ENCODE data around the gene RASGEF1C.
"Not testable (repeated sequence)": the region's sequence is repeated elsewhere in the genome, so short reads cannot be mapped to it uniquely, and the experiment has no call there.

RASGEF1C gene

GRCh38 chr5:180210961-180211760 is 2.1 kb upstream of the RASGEF1C start:
- DNase-seq, result no peak

GRCh38 chr5:180210077-180210476 is 1.1 kb upstream of the RASGEF1C start:
- DNase-seq, result not testable (repeated sequence)

GRCh38 chr5:180208435-180209081 is 453 bp downstream of the RASGEF1C start:
- DNase-seq, result no peak

DNA sequence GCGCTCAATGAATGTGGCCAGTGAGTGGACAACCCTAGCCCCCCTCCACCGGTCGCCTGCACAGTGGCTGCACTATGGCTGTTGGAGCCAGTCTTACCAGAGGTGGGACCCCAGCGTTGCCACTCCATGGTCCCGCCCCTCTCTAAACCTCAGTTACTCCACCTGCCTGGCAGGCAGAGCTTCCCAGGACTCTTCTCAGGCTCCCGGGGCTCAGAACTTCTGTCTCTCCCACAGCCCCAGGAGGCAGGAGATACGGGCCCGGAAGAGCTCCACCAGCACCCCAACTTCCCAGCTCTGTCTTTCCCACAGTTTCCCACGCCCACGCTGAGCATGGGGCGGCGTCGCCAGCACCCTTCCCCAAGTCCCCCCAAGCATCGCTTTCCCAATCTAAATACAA is 975 bp downstream of the RASGEF1C start:
- no peak for DNase-seq

- no peak for DNase-seq
Observed at GRCh38 chr5:180207593-180207992, 1.4 kb downstream of the RASGEF1C start.

GRCh38 chr5:180206993-180207392 is 2.0 kb downstream of the RASGEF1C start:
- no peak for DNase-seq

- no peak for DNase-seq
Observed at GRCh38 chr5:180205916-180206315, 3.1 kb downstream of the RASGEF1C start.

DNA sequence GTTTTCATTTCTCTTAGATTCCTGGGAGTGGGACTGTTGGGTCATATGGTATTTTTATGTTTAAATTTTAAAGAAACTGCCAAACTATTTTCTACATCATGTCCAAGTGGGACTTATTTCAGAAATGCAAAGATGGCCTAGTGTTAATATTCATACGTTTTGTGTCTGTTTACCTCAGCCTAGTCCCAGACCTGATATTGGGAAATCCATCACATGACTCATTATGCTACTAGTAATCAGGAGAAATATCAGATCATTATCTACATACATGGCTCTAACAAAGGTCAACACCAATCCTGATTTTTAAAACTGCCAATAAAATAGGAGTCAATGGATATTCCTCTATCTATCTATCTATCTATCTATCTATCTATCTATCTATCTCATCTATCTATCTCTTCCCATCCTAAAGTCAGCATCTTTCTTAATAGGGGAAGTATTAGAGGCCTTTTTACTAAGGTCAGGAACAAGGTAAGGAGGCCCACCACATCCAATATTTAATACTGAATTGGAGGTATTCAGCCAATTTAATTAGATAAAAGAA is 4.7 kb downstream of the RASGEF1C start:
- no peak for DNase-seq

GRCh38 chr5:180202939-180203573 is 6.0 kb downstream of the RASGEF1C start:
- no peak for DNase-seq

DNA sequence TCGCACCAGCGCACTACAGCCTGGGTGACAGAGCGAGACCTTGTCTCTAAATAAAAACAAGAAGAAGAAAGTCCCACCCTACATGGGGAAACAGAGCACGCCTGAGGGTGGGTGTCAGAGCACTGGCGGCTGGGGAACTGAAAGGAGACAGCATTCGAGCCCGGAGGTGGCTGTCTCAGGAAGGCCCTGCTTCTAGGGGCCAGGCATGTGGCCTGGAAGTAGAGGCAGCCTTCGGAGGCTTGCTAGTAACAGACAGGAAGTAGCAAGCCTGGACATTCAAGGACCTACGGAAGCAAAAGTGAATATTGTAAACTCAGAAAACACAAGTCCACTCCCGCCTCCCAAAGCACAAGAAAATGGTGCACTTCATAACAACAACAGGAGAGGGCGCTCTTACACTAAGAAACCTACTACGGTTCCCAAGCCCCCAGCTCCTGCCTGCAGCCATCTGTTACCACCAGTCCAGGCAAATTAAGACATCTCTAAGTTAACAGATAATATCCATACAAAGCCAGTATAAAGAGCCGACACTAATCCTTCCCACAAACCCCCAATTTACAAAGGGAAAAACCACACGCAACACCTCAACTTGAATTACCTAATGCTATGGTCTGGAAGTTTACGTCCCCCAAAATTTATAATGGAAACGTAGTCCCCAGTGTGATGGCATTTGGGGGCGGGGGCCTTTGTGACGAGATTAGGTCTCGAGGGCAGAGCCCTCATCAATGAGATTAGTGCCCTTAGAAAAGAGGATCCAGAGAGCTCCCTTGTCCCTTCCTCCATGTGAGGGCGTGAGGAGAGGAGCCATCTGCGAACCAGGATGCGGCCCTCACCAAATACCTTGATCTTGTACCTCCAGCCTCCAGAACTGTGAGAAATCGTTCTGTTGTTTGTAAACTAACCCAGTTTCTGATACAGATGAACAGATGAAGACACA is 7.7 kb downstream of the RASGEF1C start:
- no peak for DNase-seq

GRCh38 chr5:180199390-180199789 is 9.6 kb downstream of the RASGEF1C start:
- DNase-seq, result no peak

DNA sequence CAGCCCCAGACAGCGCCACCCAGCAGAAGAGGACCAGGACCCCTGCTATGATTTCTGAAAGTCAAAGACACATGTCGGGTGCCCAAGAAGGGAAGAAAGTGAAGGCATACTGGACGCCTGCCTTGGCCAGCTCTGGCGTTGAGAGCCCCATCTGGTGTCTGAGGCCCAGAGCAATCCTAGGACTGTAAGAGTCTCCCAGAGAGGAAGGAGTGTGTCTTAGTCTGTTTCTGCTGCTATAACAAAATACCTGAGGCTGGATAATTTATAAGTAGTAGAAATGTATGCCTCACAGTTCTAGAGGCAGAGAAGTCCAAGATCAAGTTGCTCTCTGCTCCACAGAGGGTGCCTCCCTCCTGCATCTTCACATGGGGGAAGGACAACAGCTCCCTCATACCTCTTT is 10.8 kb downstream of the RASGEF1C start:
- no peak for DNase-seq

GRCh38 chr5:180197016-180197702 is 11.9 kb downstream of the RASGEF1C start:
- no peak for DNase-seq

DNA sequence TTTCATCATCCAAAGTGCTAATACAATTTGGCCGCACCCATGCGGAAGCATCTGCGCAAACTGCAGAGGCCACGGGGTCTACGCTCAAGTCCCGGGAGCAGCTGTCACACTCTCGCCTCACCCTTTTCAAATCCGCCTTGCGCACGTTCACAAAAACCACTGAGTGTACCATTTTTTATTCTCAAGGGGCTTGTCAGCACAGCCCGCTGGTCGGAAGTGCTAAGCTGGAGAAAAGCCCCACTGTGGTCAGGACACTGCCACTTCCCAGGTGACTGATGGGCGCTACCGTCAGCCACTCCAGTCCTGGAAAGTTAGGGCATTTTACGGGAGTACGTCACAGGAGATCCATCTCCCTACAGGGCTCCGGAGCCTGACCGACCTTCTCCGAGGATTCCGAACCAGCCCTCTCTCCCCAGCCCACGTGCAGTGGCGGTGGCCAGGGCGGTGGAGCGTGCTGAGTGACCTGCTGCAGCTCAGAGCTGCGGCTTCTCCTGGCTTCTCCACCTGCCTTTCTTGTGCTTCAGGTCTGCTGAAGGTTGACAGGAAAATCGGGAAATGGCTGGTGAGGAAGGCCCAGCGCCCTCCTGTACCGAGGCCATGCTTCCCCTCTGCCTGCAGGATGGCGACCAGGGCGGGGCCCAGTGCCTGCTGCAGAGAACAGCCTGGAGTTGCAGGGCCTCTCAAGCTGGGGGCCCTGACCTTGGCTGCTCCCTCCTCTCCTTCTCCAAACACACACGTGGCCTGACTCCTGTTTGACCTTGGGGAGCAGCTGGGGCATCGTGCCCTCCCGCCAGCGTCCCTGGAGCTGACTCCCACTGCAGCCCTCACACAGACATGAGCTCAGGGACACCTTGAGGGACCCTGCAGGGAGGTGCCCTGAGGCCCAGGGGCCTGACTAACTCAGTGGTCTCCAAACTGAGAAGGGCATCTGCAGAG is 14.3 kb downstream of the RASGEF1C start:
- no peak for DNase-seq

- peak; percentile 11 for DNase-seq
Observed at GRCh38 chr5:180193749-180194375, 15.1 kb downstream of the RASGEF1C start.

GRCh38 chr5:180191716-180192115 is 17.3 kb downstream of the RASGEF1C start:
- no peak for DNase-seq

- DNase-seq, result no peak
Observed at GRCh38 chr5:180187767-180188166, 21.2 kb downstream of the RASGEF1C start.

DNA sequence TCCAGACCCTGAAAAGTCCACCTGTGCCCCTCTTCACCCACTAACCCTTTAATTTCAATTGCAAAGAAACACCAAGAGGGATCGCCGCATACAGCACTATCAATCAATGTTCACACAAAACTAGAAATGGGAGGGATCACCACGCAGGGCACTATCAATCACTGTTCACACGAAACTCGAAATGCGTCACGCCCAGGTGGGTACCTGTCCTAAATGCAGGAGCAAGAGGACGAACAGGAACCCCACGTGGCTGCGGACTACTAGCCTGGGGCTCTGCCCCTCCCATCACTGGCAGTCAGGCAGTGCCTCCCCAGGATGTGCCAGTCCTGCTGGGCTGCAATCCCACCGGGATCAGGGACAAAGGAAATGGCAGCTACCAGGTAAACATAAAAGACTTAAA is 28.2 kb downstream of the RASGEF1C start:
- DNase-seq, result no peak

GRCh38 chr5:180180421-180180820 is 28.6 kb downstream of the RASGEF1C start:
- no peak for DNase-seq
